SIG-M5 treated with dmso at 0.1 percent for 504 hours (cell line): ENCODE data around the gene TMEM8B.
A peak's percentile ranks its signal among the peaks of the same experiment; 100 is the strongest.

Experiments used
- DNase-seq: peaks from one replicate; lab custom pipeline; 2025; ENCODE audit not compliant: unreplicated experiment; lab: John Stamatoyannopoulos, UW

TMEM8B gene

DNA sequence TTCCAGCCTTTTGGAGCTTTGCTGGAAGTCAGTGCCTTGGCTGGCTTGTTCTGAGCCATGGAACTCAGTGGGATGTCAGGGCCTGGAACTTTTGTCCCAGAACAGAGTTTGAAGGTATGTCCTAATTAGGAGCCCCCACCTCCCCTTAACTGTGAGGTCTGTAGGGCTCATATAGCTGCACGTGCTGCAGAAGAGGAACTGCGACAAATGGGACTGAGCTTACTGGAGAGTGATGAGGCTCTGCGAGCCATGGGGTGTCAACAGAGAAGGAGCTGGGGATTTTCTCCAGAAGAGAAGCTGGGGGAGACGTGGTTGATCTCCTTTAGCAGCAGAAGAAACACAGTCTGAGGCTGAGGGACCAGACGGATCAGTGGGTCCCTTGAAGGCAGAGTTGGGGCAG is 10.9 kb downstream of the TMEM8B start:
- no peak for DNase-seq

DNA sequence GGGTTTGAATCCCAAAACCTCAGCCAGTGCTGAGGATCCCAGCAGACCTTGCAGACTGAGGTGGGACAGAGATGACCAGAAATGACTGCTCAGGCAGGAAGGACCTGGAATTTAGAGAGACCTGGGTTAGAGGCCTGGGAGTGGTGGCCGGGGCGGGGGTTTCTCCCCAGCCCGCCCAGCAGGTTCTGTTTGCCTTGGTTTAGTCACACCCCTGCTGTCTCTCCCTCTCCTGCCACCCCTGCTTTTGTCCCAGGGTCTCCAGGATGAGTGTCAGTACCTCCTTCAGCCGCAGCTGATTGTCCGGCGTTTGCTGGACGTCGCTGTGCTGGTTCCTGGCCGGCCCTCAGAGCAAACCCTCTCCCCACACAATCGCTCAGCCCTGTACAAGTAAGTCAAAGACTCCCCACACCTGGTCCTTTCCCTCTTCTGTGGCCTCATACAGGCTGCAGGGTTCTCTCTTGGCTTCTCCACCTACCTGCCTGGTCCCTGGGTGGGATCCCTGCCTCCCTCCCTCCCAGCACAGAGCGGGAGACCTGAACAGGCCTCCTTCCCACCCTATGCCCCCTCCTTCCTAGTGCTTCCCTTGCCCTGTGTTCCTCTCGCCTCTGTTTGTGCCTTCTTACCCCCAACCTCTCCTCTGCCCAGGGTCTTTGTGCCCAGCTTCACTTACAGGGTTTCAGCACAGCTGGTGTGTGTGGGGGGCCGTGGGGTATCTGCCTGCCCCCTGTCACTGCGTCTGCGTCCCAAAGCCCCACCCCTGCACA is 12.0 kb downstream of the TMEM8B start:
- DNase-seq, result no peak

DNA sequence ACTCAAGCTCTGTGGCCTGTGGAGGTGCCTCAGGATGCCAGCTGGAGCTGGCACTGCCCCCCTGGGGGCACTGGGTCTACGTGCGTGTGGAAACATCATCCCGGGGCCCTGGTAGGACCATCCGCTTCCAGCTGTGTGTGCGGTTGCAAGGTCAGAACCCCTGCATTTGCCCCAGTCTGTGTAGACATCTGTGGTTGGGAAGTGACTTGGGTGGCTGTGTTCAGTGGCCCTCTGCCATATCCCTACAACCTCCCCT is 12.5 kb downstream of the TMEM8B start:
- no peak for DNase-seq

DNA sequence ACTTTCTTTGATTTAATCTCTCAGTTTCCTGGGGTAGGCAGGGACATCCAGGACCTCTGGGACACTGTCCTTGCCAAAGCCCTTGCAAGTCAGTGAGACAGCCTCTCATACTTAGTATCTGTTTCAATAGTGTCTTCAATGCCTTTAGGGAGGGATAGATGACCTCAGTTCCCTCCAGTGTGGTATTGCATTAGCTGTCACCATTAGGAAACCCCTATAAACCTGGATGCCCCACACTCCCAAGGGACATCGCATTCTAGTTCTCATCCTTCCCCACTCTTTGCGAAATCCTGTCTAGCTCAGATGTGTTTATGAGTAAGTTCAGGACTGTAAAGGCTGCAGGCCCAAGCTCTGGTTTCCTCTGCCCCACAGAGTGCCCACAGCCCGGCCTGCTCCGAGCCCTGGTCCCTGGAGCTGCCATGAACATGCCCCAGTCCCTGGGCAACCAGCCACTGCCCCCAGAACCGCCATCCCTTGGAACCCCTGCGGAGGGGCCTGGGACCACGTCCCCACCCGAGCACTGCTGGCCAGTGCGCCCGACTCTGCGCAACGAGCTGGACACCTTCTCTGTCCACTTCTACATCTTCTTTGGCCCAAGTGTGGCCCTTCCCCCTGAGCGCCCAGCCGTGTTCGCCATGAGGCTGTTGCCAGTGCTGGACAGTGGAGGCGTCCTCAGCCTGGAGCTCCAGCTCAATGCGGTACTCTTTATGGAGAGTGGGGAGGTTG is 13.2 kb downstream of the TMEM8B start:
- no peak for DNase-seq

DNA sequence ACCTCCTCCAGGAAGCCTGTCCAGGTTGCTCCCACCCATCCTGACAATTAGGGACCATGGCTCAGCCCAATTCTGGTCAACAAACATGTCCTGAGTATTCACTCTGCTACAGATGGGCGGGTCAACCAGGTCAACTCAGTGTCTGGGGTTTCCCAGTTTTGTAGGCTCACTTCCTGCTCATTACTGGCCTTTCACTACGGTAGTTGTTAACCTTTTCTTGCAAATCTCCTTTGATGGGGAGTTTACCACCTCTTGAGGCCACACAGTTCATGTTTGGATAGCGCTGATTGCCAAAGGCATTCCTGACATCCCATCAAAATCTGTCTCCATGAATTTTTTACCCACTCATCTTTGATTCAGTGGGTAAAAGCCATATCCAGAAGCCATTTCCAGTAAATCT is 13.8 kb downstream of the TMEM8B start:
- DNase-seq, result no peak

DNA sequence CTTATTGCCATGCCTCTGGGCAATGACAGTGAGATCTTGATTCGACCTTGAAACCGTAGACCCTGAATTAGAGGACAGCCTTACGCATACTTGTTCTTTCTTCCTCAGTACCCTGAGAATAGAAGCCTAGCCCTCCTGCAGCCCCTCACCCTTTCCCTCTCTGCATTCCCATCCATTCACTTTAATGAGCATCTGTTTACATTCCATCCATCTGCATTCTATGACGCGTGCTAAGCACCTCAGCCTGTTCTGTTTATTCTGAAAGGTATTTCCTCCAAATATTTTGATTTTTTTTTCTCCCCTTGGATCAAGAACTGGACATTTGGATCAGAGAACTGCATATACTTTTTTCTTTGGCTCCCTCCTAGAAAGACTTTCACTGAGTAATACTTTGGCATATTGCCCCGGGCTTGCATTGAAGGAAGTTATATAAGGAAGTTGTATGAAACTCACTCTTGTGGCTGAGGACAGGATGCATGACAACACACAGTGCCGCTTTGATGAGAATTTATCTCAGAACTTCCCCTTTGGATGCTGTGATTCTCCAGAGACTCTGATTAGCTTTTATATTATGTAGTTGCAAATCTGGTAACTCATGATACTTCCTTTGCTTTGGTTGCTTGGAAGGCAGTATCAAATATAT is 15.7 kb downstream of the TMEM8B start:
- DNase-seq, result peak; percentile 94

DNA sequence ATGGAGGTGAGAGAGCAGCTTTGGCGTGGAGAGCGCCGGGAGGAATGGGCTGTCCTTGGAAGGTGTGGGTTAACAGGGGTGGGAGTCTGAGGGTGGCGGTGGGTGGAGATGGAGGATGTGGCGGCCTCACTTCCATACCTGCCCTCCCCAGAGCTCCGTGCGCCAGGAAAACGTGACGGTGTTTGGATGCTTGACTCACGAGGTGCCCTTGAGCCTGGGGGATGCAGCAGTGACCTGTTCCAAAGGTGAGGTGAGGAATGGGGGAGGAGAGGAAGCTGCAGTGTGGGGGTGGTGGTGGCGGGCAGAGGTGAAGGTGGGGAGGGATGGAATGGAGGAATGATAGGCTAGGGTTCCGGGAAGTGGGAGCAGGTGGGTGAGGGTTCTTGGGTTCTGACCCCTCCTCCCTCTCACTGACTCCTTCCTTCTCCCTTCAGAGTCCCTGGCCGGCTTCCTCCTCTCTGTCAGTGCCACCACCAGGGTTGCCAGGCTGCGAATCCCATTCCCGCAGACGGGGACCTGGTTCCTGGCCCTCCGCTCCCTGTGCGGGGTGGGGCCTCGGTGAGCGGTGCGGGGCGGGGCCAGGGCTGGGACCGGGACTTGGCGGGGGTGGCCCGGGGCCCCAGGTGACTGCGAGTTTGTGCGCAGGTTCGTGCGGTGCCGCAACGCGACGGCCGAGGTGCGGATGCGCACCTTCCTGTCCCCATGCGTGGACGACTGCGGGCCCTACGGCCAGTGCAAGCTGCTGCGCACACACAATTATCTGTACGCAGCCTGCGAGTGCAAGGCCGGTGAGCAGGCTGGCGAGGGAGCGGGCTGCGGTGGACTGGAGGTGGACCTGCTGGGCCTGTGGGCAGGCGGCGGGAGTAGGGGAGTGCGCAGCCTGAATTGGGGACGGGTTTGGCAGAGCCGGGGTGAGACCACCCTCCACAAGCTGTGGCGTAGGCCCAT is 17.1 kb downstream of the TMEM8B start:
- DNase-seq, result no peak

DNA sequence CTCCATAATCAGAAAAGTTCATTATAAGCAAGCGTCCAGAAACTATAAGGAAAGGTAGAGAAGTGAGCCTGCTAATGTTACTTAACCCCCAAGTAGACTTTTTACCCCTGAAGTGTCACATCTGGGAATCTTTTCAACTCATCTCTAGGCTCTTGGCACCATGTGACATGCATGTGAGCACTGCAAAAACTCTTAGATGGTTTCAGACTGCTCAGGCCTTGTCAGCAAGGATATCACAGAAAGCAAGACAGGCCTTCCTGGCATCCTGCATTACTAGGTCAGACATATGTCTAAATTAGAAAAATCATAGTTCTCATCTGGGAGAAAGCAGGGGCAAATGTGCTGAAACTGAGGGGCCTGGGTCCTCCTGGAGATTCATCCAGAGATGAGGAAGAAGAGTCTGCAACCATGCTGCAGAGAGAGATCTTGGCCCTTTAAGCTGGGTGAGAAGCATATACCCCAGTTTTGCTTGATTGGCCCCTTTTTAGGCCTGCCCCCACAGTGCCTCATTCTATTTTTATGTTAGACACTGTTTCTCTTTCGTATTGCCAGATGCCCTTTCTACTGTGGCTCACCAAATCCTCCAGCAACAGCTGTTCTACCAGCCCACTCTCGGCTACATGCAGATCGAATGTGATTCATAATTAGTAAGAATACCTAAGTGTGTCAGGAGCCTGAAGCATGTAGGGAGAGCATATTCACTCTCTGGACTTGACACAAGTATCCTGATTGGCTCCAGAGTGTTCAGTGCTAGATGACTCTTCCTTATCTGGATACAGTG is 19.0 kb downstream of the TMEM8B start:
- no peak for DNase-seq

DNA sequence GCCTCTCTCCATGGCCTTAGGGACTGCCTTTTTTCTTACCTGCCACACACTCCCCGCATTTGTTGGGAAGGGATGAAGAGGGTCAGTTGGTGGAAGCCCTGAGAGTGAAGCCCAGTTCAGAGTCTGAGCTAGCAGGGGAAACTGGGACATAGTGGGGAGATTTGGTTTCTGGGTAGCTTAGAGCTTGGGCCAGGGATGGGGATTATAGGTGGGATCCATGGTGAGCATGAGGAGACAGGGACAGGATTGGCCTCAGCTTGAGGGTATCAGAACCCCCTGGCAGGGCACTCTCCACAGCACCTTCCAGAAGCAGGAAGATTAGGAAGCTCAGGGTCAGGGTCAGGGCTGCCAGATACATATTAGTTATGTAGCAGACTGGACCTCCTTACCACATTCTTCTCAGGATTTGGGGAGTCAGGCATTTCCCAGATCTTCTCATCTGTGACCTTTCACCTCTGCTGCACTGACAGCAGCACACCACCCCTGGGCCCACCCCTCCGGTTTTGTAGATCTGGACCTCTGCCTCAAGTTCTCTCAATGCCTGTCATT is 23.3 kb downstream of the TMEM8B start:
- DNase-seq, result no peak

DNA sequence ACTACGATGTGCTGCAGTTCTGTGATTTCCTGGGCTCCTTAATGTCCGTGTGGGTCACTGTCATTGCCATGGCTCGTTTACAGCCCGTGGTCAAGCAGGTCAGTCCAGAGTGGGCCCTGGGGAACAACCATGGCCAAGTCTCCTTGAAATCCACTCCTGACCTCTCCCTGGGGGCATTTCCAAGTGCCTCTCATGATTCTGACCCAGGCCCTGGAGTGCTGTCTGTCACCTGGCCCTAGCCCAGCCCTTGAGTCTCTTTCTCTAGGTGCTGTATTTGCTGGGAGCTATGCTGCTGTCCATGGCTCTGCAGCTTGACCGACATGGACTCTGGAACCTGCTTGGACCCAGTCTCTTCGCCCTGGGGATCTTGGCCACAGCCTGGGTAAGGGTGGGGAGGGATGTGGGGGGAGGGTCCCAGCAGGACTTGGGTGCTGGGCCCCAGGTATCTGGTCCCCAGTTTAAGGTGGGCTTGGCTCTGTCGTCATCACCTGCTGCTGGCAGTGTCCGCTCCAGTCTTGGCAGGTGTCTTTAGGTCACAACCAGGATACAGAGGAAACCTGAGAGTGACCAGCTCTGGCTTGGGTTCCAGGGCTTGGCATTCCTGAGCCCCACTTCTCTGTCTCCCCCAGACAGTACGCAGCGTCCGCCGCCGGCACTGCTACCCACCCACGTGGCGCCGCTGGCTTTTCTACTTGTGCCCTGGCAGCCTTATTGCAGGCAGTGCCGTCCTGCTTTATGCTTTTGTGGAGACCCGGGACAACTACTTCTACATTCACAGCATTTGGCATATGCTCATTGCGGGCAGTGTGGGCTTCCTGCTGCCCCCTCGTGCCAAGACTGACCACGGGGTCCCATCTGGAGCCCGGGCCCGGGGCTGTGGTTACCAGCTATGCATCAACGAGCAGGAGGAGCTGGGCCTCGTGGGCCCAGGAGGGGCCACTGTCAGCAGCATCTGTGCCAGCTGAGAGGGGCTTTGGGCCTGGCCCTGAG is 24.1 kb downstream of the TMEM8B start:
- no peak for DNase-seq

DNA sequence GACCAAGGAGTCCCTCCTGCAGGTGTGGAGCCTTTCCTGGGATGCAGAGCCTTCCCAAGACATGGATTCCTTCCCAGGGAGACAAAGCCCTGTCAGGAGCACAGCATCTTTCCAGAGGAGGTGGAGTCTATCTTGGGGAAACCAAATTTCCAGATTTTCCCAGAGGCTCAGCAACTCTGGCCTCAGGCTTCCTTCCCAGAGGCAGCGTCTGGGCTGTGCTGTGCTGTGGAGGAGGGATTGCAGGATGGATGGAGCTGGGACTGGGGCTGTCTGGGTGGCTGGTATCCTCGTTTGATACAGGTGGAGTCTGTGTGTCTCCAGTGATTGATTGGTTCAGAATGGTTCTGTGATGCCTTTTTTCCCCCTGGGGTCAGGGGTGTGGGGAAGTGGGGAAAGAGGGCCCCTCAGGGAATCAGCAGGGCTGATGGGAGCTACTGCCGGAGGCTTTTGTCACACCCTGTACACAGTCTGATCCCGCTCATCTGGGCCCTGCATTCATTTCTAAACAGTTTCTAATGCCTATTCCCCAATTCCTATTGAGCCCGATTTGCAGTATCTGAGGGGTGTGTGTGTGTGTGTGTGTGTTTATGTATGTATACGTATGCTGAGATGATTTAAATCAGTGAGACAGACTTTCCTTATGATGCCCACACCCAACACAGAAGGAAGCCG is 25.2 kb downstream of the TMEM8B start:
- DNase-seq, result no peak

DNA sequence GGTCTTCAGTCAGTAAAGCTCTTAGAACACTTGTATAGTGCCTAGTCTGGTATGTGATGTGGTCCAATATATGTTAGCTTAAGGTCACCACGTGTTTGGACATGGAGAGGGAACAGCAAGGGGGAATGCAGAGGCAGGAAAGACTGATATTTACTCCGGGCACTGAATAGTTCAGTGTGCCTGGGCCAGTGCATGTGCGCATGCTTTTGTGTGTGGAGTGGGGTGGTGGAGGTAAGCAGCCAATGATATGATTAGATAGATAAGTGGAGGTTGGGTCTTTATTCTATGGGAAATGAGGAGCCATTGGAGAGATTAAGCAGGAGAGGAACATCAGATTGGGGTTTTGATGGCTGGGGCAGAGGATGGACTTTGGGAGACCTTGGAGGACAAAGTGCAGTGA is 27.2 kb downstream of the TMEM8B start:
- no peak for DNase-seq

DNA sequence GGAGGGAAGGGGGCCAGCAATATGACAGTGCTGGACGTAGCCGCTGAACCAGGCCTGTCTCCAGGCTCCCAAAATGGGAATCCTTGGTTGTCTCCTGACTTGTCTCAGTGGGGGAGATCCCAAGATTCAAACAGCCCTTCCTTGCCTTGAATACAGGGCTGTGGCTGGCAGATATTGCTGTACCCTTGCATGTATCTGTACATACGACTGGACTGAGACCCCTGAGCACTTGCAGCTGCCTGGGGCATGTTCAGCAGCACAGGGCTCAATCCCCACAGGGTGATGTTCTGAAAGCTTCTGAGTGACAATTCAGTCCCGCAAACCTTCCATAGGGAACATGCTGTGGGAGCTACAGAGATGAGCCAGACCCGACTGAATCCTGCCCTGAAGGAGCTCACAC is 27.9 kb downstream of the TMEM8B start:
- no peak for DNase-seq

DNA sequence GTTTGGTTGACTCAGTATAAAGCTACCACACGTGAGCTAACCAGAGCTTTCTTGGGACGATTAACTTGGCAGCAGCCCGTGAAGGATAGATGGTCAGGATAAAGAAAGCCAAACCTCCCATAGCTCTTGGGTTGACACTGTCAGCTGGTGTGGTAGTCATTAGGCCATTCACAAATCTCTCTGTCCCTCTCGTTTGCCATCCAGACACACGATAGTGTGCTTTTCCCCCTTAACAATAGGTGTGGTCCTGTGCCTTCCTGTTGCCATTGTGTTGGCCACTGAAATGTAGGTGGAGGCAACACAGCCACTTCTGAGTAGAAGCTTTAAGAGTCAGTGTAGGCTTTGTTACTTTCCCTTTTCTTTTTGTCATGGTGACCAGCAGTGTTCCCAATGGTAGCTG is 29.4 kb downstream of the TMEM8B start:
- DNase-seq, result no peak

DNA sequence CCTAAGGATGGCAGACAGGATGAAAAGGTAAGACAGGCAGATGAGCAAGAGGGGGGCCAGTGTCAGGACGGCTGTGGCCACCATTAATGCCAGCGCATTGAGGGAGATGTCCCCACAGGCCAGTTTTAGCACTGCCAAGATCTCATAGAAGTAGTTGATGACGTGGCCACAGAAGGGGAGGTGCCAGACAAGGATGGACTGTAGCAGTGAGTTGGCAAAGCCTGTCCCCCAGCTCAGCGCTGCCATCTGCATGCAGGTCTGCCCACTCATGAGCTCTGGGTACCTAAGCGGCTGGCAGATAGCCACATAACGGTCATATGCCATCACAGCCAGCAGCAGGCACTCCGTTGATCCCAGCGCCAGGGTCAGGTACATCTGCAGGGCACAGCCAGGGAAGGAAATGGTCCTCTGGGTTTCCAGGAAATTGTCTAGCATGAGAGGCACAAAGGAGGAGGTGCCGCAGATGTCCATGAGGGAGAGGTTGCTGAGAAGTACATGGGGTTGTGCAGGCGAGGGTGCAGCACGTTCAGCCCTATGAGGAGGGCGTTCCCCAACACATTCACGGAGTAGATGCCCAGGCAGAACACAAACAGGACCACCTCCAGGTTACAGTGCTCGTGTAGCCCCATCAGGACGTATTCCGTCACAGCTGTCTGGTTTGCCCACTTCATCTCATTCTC is 30.4 kb downstream of the TMEM8B start:
- no peak for DNase-seq

DNA sequence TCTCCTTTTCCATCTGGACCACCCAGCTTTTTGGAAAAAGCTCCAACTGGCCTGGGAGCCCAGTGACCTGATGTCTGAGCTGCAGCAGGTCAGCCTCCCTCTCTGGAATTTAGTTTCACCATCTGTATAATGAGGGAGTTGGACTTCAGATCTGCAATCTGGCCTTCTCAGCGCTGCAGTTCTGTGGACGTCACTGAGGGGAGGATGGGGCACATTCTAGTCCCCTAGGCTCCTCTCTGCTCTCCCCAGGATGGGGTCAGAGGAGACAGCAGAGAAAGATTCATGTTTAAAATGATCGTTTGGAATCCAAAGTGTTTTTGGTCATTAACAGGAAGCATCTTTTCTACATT is 30.9 kb downstream of the TMEM8B start:
- DNase-seq, result no peak

DNA sequence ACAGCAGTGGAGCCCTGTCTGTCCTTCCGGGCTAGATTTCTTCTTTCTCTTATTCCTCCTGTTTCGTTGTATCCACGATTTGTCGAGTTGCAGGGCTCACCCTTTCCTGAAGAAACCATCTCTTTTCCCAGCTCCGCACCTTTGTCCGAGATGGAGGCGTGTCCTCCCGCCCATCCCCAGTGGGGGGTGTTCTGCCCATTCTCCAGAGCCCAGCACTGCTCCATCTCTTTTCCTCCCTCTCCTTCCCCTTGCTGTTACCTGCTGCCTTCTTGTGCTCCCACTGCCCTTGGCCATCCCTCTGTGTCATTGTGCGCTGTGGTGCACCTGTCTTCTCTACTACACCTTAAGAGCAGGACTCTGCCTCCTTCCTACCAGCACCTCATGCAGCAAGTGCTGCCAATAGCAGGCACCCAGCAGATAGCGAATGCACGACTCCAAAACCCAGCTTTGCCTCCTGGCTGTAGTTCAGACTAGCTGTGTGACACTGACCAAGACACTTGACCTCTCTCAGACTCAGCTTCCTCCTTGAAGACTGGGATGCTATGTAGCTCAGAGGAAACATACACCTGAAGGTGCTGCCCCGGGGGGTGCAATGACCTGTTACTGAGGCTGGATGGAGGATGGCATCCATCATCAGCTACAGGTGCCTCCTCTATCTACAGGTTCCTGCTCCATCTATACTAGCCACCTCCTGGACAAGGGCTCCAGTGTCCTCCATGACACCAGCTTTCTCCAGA is 32.3 kb downstream of the TMEM8B start:
- DNase-seq, result no peak
